Peyer's patch (tissue), 4 donors: ENCODE measurements around the gene BLM. TPM values are rescaled to one million over a fixed set of nuclear protein-coding genes. Genes with fewer than 3 reads are reported as not detected.
"Not testable (repeated sequence)": the region's sequence is repeated elsewhere in the genome, so short reads cannot be mapped to it uniquely, and the experiment has no call there.

Experiments
- DNase-seq, 3 donors: peaks; one replicate each; pipeline ENCODE4 v3.0.0-alpha.2; 2017 to 2019
- H3K27ac ChIP-seq, 4 donors: fragments of 200-600 bp; sonication (generic); one replicate each; pipeline ENCODE4 v1.5.1; 2016 to 2019
- H3K27me3 ChIP-seq, 2 donors: fragments of 200-600 bp; sonication (generic); one replicate each; pipeline ENCODE4 v1.5.1; 2019
- H3K36me3 ChIP-seq, 3 donors: fragments of 200-600 bp; sonication (generic); one replicate each; pipeline ENCODE4 v1.5.1; 2016 to 2019
- H3K4me1 ChIP-seq, 4 donors: fragments of 200-600 bp; sonication (generic); one replicate each; pipeline ENCODE4 v1.5.1; 2016 to 2019
- H3K4me3 ChIP-seq, 4 donors: fragments of 200-600 bp; sonication (generic); 1 replicate in 3 of 4; 2 replicates in 1 of 4; pipeline ENCODE4 v1.5.1; 2016 to 2019; ENCODE audit warnings: mild to moderate bottlenecking in 1 of 4
- H3K9me3 ChIP-seq, 4 donors: fragments of 200-600 bp; sonication (generic); one replicate each; pipeline ENCODE4 v1.5.1; 2016 to 2019; ENCODE audit warnings: mild to moderate bottlenecking in 1 of 4
- POLR2A ChIP-seq, 2 donors: fragments of 450-650 bp; IDR thresholded peaks; one replicate each; pipeline ENCODE4 v1.5.1; 2017; ENCODE audit warnings: antibody characterized with exemption in 2 of 2, mild to moderate bottlenecking in 2 of 2, moderate library complexity in 2 of 2
- total RNA-seq, 4 donors: library from RNA; depleted of rRNA; stranded (reverse); fragments of >200 nt; gene quantifications; one replicate each; pipeline ENCODE4 v1.1.0, GENCODE V29; 2016
- TF ChIP-seq, protein P1 (sequence below), 6 experiments: fragments of 450-650 bp in 4 of 6; fragments of 200-600 bp in 2 of 6; sonication (generic) in 1 of 6; IDR thresholded peaks; one replicate each; pipeline ENCODE4 v1.5.1; 2017 to 2019; ENCODE audit warnings: antibody characterized with exemption in 6 of 6, mild to moderate bottlenecking in 3 of 6, moderate library complexity in 1 of 6

BLM gene
- total RNA-seq, 4 donors from 2014 or later: 0.94 to 8.4 (median 4.2) TPM

DNA sequence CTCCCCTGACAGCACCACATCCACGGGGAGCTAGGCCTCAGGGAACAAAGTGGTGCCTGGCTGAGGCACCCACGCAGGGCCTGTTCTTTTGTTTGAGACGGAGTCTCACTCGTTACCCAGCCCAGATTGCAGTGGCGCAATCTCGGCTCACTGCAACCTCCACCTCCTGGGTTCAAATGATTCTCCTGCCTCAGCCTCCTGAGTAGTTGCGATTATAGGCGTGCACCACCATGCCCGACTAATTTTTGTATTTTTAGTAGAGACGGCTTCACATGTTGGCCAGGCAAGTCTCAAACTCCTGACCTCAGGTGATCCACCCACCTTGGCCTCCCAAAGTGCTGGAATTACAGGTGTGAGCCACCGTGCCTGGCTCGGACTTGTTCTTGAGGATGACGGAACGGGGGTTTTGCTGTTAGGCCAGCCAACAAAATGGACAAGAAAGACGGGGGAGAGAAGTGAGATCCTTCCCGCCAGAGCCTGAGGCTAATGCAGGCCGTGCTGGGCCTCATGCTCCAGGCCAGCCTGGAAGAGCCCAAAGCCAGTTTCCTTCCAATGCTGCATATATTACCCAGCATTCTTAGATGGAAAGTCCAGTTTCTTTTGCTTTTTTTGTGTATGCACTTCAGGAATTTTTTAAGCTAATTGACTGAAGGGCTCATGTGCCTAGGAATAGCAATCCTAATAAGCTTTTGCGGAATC is 123.2 kb downstream of the BLM start:
- no peak for TF ChIP-seq POLR2A (IDR thresholded peaks at IDR 0.05)
- TF ChIP-seq, protein P1, sequence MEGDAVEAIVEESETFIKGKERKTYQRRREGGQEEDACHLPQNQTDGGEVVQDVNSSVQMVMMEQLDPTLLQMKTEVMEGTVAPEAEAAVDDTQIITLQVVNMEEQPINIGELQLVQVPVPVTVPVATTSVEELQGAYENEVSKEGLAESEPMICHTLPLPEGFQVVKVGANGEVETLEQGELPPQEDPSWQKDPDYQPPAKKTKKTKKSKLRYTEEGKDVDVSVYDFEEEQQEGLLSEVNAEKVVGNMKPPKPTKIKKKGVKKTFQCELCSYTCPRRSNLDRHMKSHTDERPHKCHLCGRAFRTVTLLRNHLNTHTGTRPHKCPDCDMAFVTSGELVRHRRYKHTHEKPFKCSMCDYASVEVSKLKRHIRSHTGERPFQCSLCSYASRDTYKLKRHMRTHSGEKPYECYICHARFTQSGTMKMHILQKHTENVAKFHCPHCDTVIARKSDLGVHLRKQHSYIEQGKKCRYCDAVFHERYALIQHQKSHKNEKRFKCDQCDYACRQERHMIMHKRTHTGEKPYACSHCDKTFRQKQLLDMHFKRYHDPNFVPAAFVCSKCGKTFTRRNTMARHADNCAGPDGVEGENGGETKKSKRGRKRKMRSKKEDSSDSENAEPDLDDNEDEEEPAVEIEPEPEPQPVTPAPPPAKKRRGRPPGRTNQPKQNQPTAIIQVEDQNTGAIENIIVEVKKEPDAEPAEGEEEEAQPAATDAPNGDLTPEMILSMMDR (IDR thresholded peaks at IDR 0.05): no peak
- Histone ChIP-seq H3K27ac (peak overlapping the region; percentile 69 to 87 (median 78)), H3K36me3 (no peaks in the 10 kb centered on the region), H3K4me3 (peak overlapping the region in 2 of 4 donors; percentile 36 to 47), H3K4me1 (peaks cover 3 to 35% (median 21%) of the 10 kb centered on the region in 4 donors), H3K27me3 (no peaks in the 10 kb centered on the region), H3K9me3 (no peaks in the 10 kb centered on the region)
- no peak for DNase-seq

DNA sequence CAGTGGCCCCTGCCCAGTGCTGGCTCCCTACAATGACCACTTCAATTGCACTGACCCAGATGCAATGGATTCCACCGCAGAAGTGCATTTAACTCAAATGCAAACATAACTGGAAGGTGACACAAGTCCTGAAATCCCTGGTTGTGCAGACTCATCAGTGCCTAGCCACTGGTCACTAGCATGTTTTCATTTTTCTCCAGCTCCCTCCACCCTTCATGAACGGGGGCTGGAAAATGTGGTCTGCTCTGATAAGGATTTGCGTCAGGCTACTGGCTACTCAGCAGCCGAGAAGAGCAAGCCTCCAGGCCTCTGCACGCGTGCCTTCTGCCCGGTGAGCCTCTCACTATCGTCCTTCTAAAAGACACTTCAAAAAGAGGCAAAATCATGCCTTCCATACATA is 123.8 kb downstream of the BLM start:
- DNase-seq: no peak
- TF ChIP-seq, protein P1 (IDR thresholded peaks at IDR 0.05): no peak
- no peak for TF ChIP-seq POLR2A (IDR thresholded peaks at IDR 0.05)
- H3K4me3 ChIP-seq: no peak overlapping the region
- H3K27ac ChIP-seq: no peak overlapping the region
- H3K36me3 ChIP-seq: no peaks in the 10 kb centered on the region
- peaks cover 3 to 31% (median 21%) of the 10 kb centered on the region in 4 donors for H3K4me1 ChIP-seq
- no peaks in the 10 kb centered on the region for H3K27me3 ChIP-seq
- H3K9me3 ChIP-seq: no peaks in the 10 kb centered on the region

DNA sequence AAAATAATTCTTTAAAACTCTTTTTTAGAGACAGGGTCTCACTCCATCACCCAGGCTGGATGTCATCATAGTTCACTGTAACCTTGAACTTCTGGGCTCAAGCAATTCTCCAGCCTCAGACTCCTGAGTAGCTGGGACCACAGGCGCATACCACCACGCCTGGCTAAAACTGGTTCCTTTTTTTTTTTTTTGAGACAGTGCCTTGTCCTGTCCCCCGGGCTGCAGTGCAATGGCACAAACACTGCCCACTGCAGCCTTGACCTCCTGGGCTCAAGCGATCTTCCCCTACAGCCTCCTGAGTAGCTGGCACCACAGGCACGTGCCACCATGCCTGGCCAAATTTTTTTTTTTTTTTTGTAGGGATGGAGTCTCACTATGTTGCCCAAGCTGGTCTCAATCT is 127.5 kb downstream of the BLM start:
- Histone ChIP-seq H3K4me1 (peaks cover 0 to 5% (median 3%) of the 10 kb centered on the region in 4 donors), H3K4me3 (no peak overlapping the region), H3K36me3 (no peaks in the 10 kb centered on the region), H3K27me3 (no peaks in the 10 kb centered on the region), H3K27ac (peak overlapping the region in 1 of 4 donors; percentile 44), H3K9me3 (no peaks in the 10 kb centered on the region)
- no peak for DNase-seq
- no peak for TF ChIP-seq POLR2A (IDR thresholded peaks at IDR 0.05)
- TF ChIP-seq, protein P1 (IDR thresholded peaks at IDR 0.05): no peak

GRCh38 chr15:90845201-90845949 is 128.2 kb downstream of the BLM start:
- Histone ChIP-seq H3K4me1 (no peaks in the 10 kb centered on the region), H3K4me3 (no peak overlapping the region), H3K36me3 (no peaks in the 10 kb centered on the region), H3K27ac (peak overlapping the region in 1 of 4 donors; percentile 44), H3K9me3 (no peaks in the 10 kb centered on the region), H3K27me3 (no peaks in the 10 kb centered on the region)
- DNase-seq: peak in 2 of 3 donors; percentile 45 to 80
- TF ChIP-seq POLR2A (IDR thresholded peaks at IDR 0.05): no peak
- TF ChIP-seq, protein P1 (IDR thresholded peaks at IDR 0.05): no peak

DNA sequence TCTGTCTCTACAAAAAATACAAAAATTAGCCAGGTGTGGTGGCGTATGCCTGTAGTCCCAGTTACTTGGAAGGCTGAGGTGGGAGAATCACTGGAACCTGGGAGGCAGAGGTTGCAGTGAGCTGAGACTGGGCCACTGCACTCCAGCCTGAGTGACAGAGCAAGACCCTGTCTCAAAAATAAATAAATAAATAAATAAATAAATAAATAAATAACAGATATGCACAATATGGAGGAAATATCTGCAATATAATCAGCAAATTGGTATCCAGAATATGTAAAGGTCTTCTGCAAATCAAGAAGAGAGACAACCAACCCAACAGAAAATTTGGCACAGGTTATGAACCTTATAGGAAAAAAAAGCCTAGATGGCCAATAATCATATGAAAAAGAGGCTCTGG is 132.3 kb downstream of the BLM start:
- H3K27me3 ChIP-seq, H3K36me3 ChIP-seq, H3K9me3 ChIP-seq, DNase-seq, H3K27ac ChIP-seq, H3K4me3 ChIP-seq: not testable (repeated sequence)
- H3K4me1 ChIP-seq: peaks cover 0 to 14% (median 2%) of the 10 kb centered on the region in 4 donors

- no peak overlapping the region for H3K4me3 ChIP-seq
- H3K4me1 ChIP-seq: peaks cover 0 to 15% (median 7%) of the 10 kb centered on the region in 4 donors
- peak in 1 of 3 donors; percentile 62 for DNase-seq
- H3K27ac ChIP-seq: no peak overlapping the region
- H3K9me3 ChIP-seq: no peaks in the 10 kb centered on the region
- no peaks in the 10 kb centered on the region for H3K27me3 ChIP-seq
- no peaks in the 10 kb centered on the region for H3K36me3 ChIP-seq
- TF ChIP-seq POLR2A (IDR thresholded peaks at IDR 0.05): no peak
- TF ChIP-seq, protein P1 (IDR thresholded peaks at IDR 0.05): no peak
These were observed 134.0 kb downstream of the BLM start for GRCh38 chr15:90851114-90851513.
